HEK293 (cell line): ENCODE results near the gene LAMP1.

Experiments
- GLIS1 ChIP-seq: fragments of 450-650 bp; formaldehyde crosslinking; IDR thresholded peaks from 2 replicates; pipeline ENCODE4 v1.5.1; 2016; ENCODE audit warnings: missing biosample characterization, missing genetic modification characterization
- HOXA7 ChIP-seq: sonication (generic); formaldehyde crosslinking; IDR thresholded peaks from 2 replicates; pipeline ENCODE4 v1.8.1; 2022; ENCODE audit warnings: missing genetic modification reagents, borderline replicate concordance
- PRDM10 ChIP-seq: fragments of 450-650 bp; formaldehyde crosslinking; IDR thresholded peaks from 2 replicates; pipeline ENCODE4 v1.5.1; 2016; ENCODE audit warnings: missing biosample characterization, missing genetic modification characterization
- PRDM2 ChIP-seq: fragments of 450-650 bp; formaldehyde crosslinking; IDR thresholded peaks from 2 replicates; pipeline ENCODE4 v1.5.1; 2016; ENCODE audit warnings: missing biosample characterization, missing genetic modification characterization, borderline replicate concordance
- PRDM4 ChIP-seq: fragments of 450-650 bp; formaldehyde crosslinking; IDR thresholded peaks from 2 replicates; pipeline ENCODE4 v1.5.1; 2017; ENCODE audit warnings: missing biosample characterization, missing genetic modification characterization
- SETDB1 ChIP-seq: IDR thresholded peaks from one replicate; pipeline ENCODE4 v1.6.1; 2017; ENCODE audit warnings: mild to moderate bottlenecking, low read length, moderate library complexity, mixed read lengths; ENCODE audit not compliant: insufficient read length
- SP3 ChIP-seq: fragments of 450-650 bp; formaldehyde crosslinking; IDR thresholded peaks from 2 replicates; pipeline ENCODE4 v1.5.1; 2016; ENCODE audit warnings: missing biosample characterization, missing genetic modification characterization
- TCF7L2 ChIP-seq: IDR thresholded peaks from 2 replicates; pipeline ENCODE4 v1.6.1; 2011; ENCODE audit warnings: low read depth, mild to moderate bottlenecking, inconsistent platforms, low read length, moderate library complexity, borderline replicate concordance
- ZEB2 ChIP-seq: fragments of 450-650 bp; formaldehyde crosslinking; IDR thresholded peaks from 2 replicates; pipeline ENCODE4 v1.5.1; 2016; ENCODE audit warnings: missing biosample characterization, missing genetic modification characterization
- ZNF112 ChIP-seq: fragments of 450-650 bp; formaldehyde crosslinking; IDR thresholded peaks from 2 replicates; pipeline ENCODE4 v1.5.0; 2017; ENCODE audit warnings: missing biosample characterization, missing genetic modification characterization
- ZNF155 ChIP-seq: fragments of 450-650 bp; formaldehyde crosslinking; IDR thresholded peaks from 2 replicates; pipeline ENCODE4 v1.5.1; 2016; ENCODE audit warnings: missing biosample characterization, missing genetic modification characterization
- ZNF16 ChIP-seq: fragments of 450-650 bp; formaldehyde crosslinking; IDR thresholded peaks from 2 replicates; pipeline ENCODE4 v1.5.1; 2016; ENCODE audit warnings: low read depth, missing biosample characterization, missing genetic modification characterization
- ZNF211 ChIP-seq: fragments of 450-650 bp; formaldehyde crosslinking; IDR thresholded peaks from 2 replicates; pipeline ENCODE4 v1.5.1; 2016; ENCODE audit warnings: low read depth, missing biosample characterization, missing genetic modification characterization
- ZNF24 ChIP-seq: fragments of 450-650 bp; formaldehyde crosslinking; IDR thresholded peaks from 2 replicates; pipeline ENCODE4 v1.5.1; 2016; ENCODE audit warnings: missing biosample characterization, missing genetic modification characterization
- ZNF280C ChIP-seq: fragments of 450-650 bp; formaldehyde crosslinking; IDR thresholded peaks from 2 replicates; pipeline ENCODE4 v1.5.1; 2016; ENCODE audit warnings: missing biosample characterization, missing genetic modification characterization
- ZNF292 ChIP-seq: fragments of 450-650 bp; formaldehyde crosslinking; IDR thresholded peaks from 2 replicates; pipeline ENCODE4 v1.5.1; 2016; ENCODE audit warnings: low read depth, missing biosample characterization, missing genetic modification characterization, borderline replicate concordance
- ZNF366 ChIP-seq: fragments of 450-650 bp; formaldehyde crosslinking; conservative IDR thresholded peaks from 2 replicates; pipeline ENCODE4 v1.5.1; 2016; ENCODE audit warnings: missing biosample characterization, missing genetic modification characterization
- ZNF423 ChIP-seq: fragments of 450-650 bp; formaldehyde crosslinking; IDR thresholded peaks from 2 replicates; pipeline ENCODE4 v1.5.1; 2016; ENCODE audit warnings: missing biosample characterization, missing genetic modification characterization
- ZNF548 ChIP-seq: fragments of 450-650 bp; formaldehyde crosslinking; IDR thresholded peaks from 2 replicates; pipeline ENCODE4 v1.5.1; 2016; ENCODE audit warnings: missing biosample characterization, missing genetic modification characterization
- ZNF560 ChIP-seq: fragments of 450-650 bp; formaldehyde crosslinking; IDR thresholded peaks from 2 replicates; pipeline ENCODE4 v1.5.1; 2017; ENCODE audit warnings: missing biosample characterization, missing genetic modification characterization, borderline replicate concordance
- ZNF629 ChIP-seq: fragments of 450-650 bp; formaldehyde crosslinking; IDR thresholded peaks from 2 replicates; pipeline ENCODE4 v1.5.1; 2017; ENCODE audit warnings: missing biosample characterization, missing genetic modification characterization
- ZNF677 ChIP-seq: fragments of 450-650 bp; IDR thresholded peaks from 2 replicates; pipeline ENCODE4 v1.5.0; 2018; ENCODE audit warnings: missing biosample characterization, mild to moderate bottlenecking, missing genetic modification characterization, moderate library complexity
- ZNF747 ChIP-seq: fragments of 450-650 bp; formaldehyde crosslinking; IDR thresholded peaks from 2 replicates; pipeline ENCODE4 v1.5.1; 2016; ENCODE audit warnings: missing biosample characterization, missing genetic modification characterization
- ZSCAN18 ChIP-seq: fragments of 450-650 bp; formaldehyde crosslinking; IDR thresholded peaks from 2 replicates; pipeline ENCODE4 v1.5.1; 2016; ENCODE audit warnings: missing biosample characterization, missing genetic modification characterization

LAMP1 gene

GRCh38 chr13:113296823-113297369 is at the start of gene LAMP1 (continued):
- TF ChIP-seq ZNF548 (no peak), ZNF155 (tag by site-specific recombination) (no peak), ZNF629 (tag by site-specific recombination) (peak; percentile 94), ZNF423 (tag by site-specific recombination) (peak; percentile 35; the same call in 1 of the 2 replicates), PRDM2 (tag by site-specific recombination) (no peak), ZEB2 (peak; percentile 97), TCF7L2 (no peak), ZNF292 (tag by site-specific recombination) (peak; percentile 69; the same call in 1 of the 2 replicates), ZNF112 (tag by site-specific recombination) (no peak), HOXA7 (CRISPR knock-in tag) (no peak), GLIS1 (peak; percentile 60), ZNF366 (tag by site-specific recombination) (peak; percentile 72), ZNF211 (tag by site-specific recombination) (no peak), ZNF560 (tag by site-specific recombination) (no peak), ZNF24 (peak; percentile 100), ZSCAN18 (tag by site-specific recombination) (no peak; the same call in none of the 2 replicates), ZNF677 (peak; percentile 42), PRDM10 (no peak), ZNF747 (tag by site-specific recombination) (no peak), SETDB1 (no peak), ZNF16 (tag by site-specific recombination) (no peak), SP3 (tag by site-specific recombination) (peak; percentile 67), PRDM4 (tag by site-specific recombination) (peak; percentile 92), ZNF280C (no peak)
